GM18868 (cell line): ENCODE results near the gene IFRD2.

Source experiments
- ATAC-seq: cut with Tn5 transposase; IDR thresholded peaks from one replicate; pipeline ENCODE4 v1.9.1; 2021; ENCODE audit warnings: mild to moderate bottlenecking, moderate library complexity; ENCODE audit not compliant: unreplicated experiment

IFRD2 gene

GRCh38 chr3:50302095-50303012, 10.1 kb upstream of the IFRD2 start:
- no peak for ATAC-seq

GRCh38 chr3:50300681-50301254, 8.5 kb upstream of the IFRD2 start:
- ATAC-seq = no peak

DNA sequence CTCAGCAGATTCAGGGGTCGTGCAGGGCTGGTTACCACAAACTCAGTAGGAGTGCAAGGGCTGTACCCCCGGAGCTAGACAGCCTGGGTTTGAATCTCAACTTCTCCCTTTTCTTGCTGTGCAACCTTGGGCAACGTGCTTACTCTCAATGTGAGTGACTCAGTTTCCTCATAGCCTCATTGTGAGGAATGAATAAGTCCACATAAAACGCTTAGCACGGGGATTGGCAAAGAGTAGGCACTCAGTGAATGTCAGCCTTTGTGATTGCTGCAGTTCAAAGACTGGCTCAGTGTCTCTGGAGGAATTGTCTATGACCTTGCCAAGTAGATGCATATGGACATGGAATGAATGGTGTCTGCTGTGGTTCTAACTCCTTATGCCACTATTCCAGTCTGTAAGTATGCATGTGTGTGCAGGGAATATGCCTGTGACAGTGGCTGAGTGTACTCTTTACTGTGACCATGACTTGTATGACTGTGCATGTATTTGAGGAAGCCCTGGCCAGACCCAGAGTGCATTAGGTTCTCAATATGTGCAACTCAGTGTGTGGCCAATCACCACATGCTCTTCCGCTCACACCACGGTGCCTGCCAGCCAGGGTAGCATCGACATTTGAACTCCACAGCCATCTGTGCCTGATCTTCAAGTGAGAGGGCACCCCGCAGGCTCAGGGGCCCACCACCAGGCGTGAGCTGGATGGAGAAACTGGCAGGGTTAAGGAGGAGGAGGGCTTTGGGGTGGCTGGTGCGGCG, 7.9 kb upstream of the IFRD2 start:
- no peak for ATAC-seq

- no peak for ATAC-seq
Observed at GRCh38 chr3:50299638-50299928, 7.4 kb upstream of the IFRD2 start.

DNA sequence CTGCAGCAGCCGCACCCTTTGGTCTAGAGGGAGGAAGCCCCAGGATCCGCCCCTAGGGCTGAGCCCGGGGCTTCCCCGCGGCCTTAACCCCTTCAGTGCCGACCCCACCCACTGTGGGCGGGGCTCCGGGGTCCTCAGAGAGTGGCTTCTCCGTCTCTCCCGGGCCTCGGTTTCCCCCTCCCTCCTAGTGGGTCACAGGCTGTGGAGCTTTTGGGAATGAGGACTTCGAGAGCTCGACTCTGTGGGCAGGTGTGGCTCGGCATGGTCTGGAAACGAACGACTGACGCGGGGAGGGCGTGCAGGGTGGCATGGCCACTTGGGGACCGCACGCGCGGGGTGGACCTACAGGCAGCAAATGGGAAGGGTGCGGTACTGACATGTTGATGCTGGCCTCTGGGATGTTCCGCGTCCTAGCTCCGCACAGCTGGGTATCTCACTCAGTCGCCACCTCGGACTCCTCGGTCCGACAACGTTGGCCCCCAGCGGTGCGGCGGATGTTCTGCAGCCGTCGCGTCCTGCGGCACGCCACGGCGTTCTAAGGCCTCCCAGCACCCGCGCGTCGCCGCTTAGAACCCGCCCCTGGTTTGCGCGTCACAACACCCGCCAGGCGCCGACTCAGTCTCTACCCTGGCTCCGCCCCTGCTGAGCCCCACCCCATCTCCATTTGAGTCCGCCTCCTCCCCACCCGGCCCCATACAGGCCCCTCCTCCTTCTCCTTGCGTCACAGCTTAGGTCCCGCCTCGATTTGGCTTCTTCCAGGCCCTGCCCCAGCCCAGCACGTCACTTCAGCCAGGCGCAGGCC, 6.8 kb upstream of the IFRD2 start, which contains the start of the genes HYAL3 and NAA80:
Gene HYAL3 (minus strand): TSS at position 570 of the 802 bp plus-strand sequence. CDS start 3,803 bp downstream, outside the sequence.
Gene NAA80 (minus strand): TSS at position 570 of the 802 bp plus-strand sequence. CDS start 1,942 bp downstream, outside the sequence.
- peak; percentile 85 for ATAC-seq

DNA sequence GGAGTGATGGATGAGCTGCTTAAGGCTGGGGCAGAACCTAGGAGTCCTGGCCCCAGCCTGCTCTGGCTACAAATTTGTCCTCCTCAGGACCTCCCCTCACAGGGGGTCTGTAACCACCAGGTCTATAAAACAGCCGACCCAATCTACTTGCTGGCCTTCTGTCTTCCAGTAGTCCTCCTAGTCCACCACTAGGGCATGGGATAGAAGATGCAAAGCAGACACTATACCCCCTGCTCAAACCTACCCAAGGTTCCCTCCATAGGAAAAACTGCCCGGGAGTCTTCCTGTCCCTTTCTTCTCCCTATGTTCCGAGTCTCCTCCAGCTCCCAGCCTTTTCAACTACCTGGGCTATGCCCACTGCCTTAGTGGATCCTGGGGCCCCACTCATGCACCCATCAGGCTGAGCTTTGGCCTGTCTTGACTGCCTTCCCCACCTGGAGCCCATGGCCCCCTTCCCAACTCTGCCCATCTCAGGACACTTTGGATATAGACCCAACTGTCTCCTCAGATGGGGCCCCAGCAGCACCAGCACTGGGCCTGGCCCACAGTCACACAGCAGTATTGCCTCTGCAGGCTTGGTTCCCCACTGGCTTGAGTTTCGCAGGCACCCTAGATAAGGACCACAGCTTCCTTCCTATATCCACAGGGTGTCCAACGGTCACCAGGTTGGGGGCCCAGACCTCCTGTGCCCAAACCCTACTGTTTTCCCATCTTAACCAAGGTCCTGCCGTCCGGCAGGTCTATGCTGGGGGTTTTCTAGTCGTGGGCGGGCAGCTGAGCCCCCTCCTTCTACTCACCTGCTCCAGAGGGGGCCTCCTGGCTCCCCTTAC, 5.9 kb upstream of the IFRD2 start:
- ATAC-seq = no peak

DNA sequence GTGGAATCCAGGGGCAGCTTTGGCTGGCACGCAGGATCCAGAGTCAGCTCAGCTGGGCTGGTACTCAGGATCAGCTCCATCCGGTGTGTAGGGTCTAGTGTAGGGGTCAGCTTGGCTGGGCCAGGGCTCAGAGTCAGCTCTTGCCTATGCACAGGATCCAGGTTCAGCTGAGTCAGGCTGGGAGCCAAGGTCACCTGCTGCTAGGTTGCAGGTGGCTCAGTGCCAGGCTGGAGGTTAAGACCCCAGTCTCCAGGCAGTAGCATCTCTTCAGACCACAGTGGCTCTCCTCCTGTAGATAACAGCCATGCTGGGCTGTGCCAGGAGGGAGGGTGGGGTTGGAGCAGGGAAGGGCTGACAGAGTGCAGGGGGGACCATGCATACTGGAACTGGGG, 5.2 kb upstream of the IFRD2 start:
- no peak for ATAC-seq

- ATAC-seq = no peak
Observed at GRCh38 chr3:50296721-50297383, 4.6 kb upstream of the IFRD2 start.

DNA sequence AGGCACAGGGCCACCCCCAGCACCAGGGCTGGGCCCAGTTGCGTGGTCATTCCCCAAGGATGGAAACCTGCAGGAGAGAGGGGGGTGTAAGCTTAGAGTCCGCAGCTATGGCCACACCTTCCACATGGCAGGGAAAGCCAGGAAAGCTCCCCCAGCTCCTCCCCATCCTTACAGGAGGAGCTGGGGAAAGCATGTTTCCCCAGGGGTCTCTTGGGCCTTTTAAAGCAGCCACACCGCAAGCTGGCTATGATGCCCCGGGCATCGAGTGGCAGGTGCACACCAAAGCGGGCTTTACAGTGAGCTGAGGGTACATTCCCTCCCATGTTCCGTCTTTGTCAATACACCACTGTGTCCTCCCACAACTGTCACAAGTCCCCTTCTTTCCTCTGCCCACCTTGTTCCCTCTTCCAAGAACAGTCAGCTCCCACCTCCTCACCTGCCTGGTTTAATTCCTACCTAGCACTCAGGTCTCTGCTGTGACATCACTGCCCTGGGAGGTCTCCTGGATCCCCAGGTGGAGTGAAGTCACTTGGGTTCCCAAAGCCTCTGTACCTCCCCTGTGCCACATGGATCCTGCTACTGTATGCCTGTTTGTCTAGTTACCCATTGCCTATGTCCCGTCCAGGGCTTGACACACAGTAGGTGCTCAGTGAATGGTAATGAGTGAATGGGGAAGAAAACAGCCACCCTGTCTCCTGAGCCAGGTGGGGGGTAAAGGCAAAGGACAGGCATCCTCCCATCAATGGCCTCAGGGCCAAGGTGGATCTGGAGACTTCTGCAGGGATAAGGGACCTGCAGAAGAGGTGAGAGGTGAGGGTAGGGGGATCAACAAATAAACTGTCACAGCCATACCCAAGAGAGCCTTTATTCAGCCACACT, 3.6 kb upstream of the IFRD2 start:
- ATAC-seq = no peak

- no peak for ATAC-seq
Observed at GRCh38 chr3:50294492-50295403, 2.5 kb upstream of the IFRD2 start.

- ATAC-seq = no peak
Observed at GRCh38 chr3:50294089-50294488, 1.9 kb upstream of the IFRD2 start.

DNA sequence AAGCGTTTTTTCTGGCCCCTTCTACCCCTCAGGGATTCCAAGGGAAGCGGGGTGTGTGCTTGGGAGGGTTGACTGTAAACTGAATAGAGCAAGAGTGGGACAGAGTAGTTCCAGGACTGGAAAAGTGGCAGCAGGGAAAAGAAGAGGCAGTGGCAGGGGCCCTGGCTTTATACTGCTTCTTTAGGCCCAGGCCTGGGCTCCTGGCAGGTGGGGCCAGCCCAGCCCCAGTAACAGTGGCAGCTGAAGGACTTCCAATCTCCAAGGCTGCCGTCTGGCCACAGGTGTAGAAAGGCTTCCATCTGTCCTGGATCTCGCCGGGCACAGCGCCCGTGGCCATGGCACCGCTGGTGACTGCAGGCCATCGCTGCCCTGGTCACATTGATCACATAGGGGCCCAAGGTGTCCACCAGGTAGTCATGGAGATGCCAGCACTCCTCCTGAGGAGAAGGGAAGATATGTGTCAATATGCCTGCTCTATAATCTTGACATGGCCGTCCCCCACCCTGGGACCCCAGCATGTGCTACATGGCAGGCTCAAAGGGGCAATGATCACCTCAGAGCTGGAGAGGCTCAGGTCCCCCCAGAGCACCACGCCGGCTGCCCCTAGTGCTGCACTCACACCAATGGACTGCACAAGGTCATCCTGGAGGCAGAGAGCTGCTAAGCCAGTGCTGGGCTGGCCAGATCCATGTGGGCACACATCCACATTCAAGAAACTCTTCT, 1.0 kb upstream of the IFRD2 start:
- ATAC-seq = no peak

GRCh38 chr3:50290161-50290641, 2.0 kb downstream of the IFRD2 start:
- no peak for ATAC-seq

DNA sequence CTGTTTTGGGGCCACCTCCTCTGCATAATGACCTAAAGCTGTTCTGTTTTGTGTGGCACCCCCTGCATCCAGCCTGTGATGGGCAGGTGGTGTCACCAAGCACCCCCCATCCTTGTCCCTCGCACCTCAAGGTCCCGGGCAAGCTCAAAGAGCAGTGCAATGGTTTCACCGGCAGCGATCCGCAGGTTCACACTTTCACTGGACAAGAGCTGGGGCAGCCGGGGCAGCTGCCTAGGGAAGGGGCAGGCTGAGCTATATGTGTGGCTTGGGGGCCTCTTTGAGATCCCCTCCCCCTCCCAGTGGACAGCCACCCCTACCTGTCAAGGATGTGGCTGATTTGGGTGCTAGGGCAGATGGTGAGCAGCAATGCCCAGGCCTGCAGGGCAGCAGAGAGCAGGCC, 3.1 kb downstream of the IFRD2 start:
- no peak for ATAC-seq

DNA sequence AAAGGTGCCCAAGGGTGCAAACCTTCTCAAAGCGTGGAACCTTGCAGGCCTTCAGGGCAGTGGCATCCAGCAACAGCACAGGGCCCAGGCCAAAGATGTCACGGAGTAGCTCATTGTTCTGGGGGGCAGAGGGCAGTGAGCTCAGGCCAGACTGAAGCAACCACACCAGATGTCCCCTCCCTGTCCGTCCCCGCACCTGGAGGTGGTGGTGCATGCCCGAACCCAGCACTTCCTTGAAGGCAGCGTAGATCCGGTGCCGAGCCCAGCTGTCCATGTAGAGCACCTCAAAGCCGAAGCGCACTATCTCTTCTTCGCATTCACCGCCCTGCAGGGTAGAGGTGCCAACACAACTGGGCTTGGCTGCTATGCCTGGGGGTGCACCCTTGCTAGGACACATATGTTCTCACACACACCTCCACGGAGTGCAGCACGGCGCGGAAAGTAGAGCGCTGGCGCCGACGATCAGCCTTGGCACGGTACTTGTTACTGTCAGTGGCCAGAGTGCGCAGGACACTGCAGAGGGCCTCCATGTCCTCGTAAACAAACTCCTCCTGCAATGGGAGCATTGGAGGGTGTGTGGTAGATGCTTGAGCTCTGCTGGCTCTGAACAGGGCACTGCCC, 3.7 kb downstream of the IFRD2 start:
- no peak for ATAC-seq

- no peak for ATAC-seq
Observed at GRCh38 chr3:50287262-50287661, 5.0 kb downstream of the IFRD2 start.
